Activated CD8-positive, alpha-beta memory T cell treated with anti-CD3 and anti-CD28 coated beads, Interleukin-2, amount 50 U/mL, for 24 hours (primary cell): ENCODE results near the gene PAK5.

Source experiments
- DNase-seq: peaks from one replicate; pipeline ENCODE4 v3.0.0-alpha.2; 2020; ENCODE audit errors: extremely low read depth

PAK5 gene

GRCh38 chr20:9838378-9839295, at the start of gene PAK5:
Gene PAK5, minus strand, starts transcription at chr20:9839076. Its CDS starts 194,748 bp downstream, at chr20:9644328.
- DNase-seq: no peak

GRCh38 chr20:9887706-9888105, 48.8 kb upstream of the PAK5 start:
- no peak for DNase-seq

- no peak for DNase-seq
These were observed 47.4 kb upstream of the PAK5 start for GRCh38 chr20:9886227-9886626.

GRCh38 chr20:9884666-9885065, 45.8 kb upstream of the PAK5 start:
- DNase-seq: no peak

- no peak for DNase-seq
These were observed 45.2 kb upstream of the PAK5 start for GRCh38 chr20:9884061-9884460.

GRCh38 chr20:9877932-9878495, 39.1 kb upstream of the PAK5 start:
- no peak for DNase-seq

GRCh38 chr20:9867196-9867980, 28.5 kb upstream of the PAK5 start:
- no peak for DNase-seq

GRCh38 chr20:9852566-9852965, 13.7 kb upstream of the PAK5 start:
- no peak for DNase-seq

GRCh38 chr20:9839626-9840025, 750 bp upstream of the PAK5 start:
- DNase-seq: no peak

- no peak for DNase-seq
These were observed 870 bp downstream of the PAK5 start for GRCh38 chr20:9838035-9838377.

- no peak for DNase-seq
These were observed 1.2 kb downstream of the PAK5 start for GRCh38 chr20:9837634-9838033.

GRCh38 chr20:9835302-9835701, 3.6 kb downstream of the PAK5 start:
- no peak for DNase-seq

- no peak for DNase-seq
These were observed 7.8 kb downstream of the PAK5 start for GRCh38 chr20:9831032-9831431.

- no peak for DNase-seq
These were observed 9.0 kb downstream of the PAK5 start for GRCh38 chr20:9829835-9830234.

GRCh38 chr20:9817654-9818053, 21.2 kb downstream of the PAK5 start:
- no peak for DNase-seq

GRCh38 chr20:9815632-9816031, 23.2 kb downstream of the PAK5 start:
- DNase-seq: no peak

- no peak for DNase-seq
These were observed 28.1 kb downstream of the PAK5 start for GRCh38 chr20:9810738-9811137.

- no peak for DNase-seq
These were observed 29.6 kb downstream of the PAK5 start for GRCh38 chr20:9809271-9809670.

GRCh38 chr20:9808166-9808565, 30.7 kb downstream of the PAK5 start:
- DNase-seq: no peak

GRCh38 chr20:9807136-9807535, 31.7 kb downstream of the PAK5 start:
- no peak for DNase-seq

- DNase-seq: no peak
These were observed 38.5 kb downstream of the PAK5 start for GRCh38 chr20:9800421-9800820.

- DNase-seq: no peak
These were observed 44.0 kb downstream of the PAK5 start for GRCh38 chr20:9794831-9795230.

GRCh38 chr20:9792674-9793073, 46.2 kb downstream of the PAK5 start:
- no peak for DNase-seq
